H1 (cell line): ENCODE measurements around the gene POU6F2. TPM values are rescaled to one million over a fixed set of nuclear protein-coding genes. Genes with fewer than 3 reads are reported as not detected.

Source experiments
- CTCF ChIA-PET: fragments of 300-600 bp; sonication (Branson Sonifier 250); formaldehyde crosslinking; loops from one replicate; lab custom pipeline; 2021; ENCODE audit not compliant: partially characterized antibody; lab: Charles Lee
- POLR2A ChIA-PET: fragments of 300-600 bp; sonication (Branson Sonifier 250); formaldehyde crosslinking; loops from one replicate; lab custom pipeline; 2021; ENCODE audit warnings: inconsistent platforms; ENCODE audit not compliant: partially characterized antibody; lab: Charles Lee
- DNase-seq, 2 experiments: peaks; one replicate each; pipeline versions ENCODE4 v3.0.0 to v3.0.0-alpha.2; 2010 to 2022; ENCODE audit warnings: low spot score in 2 of 2, low read depth in 1 of 2, mixed read lengths in 1 of 2
- FAIRE-seq: peaks from 2 replicates; lab custom pipeline; 2011; peaks lifted over from hg19 to GRCh38; lab: Jason Lieb, UNC
- H2AFZ ChIP-seq: 2 replicates; pipeline ENCODE4 v1.8.1; 2012; ENCODE audit warnings: low read length, inconsistent platforms
- H2AK5ac ChIP-seq: 2 replicates; pipeline ENCODE4 v1.6.1; 2013; ENCODE audit warnings: low read depth, low read length
- H2BK120ac ChIP-seq: replicated peaks from 2 replicates; pipeline ENCODE3; 2013; ENCODE audit warnings: low read depth, low read length, inconsistent platforms
- H2BK12ac ChIP-seq: 2 replicates; pipeline ENCODE4 v1.6.1; 2013; ENCODE audit warnings: low read depth, low read length
- H2BK15ac ChIP-seq: 2 replicates; pipeline ENCODE4 v1.6.1; 2013; ENCODE audit warnings: low read length
- H2BK20ac ChIP-seq: 2 replicates; pipeline ENCODE4 v1.6.1; 2013; ENCODE audit warnings: low read length
- H2BK5ac ChIP-seq: 2 replicates; pipeline ENCODE4 v1.6.1; 2013; ENCODE audit warnings: low read depth, low read length
- H3K14ac ChIP-seq: 2 replicates; pipeline ENCODE4 v1.6.1; 2013; ENCODE audit warnings: inconsistent platforms; ENCODE audit not compliant: insufficient read length
- H3K18ac ChIP-seq: 2 replicates; pipeline ENCODE4 v1.6.1; 2013; ENCODE audit warnings: low read length; ENCODE audit errors: extremely low read depth
- H3K23ac ChIP-seq: 2 replicates; pipeline ENCODE4 v1.6.1; 2013; ENCODE audit warnings: inconsistent platforms; ENCODE audit not compliant: insufficient read length
- H3K23me2 ChIP-seq: 2 replicates; pipeline ENCODE4 v1.6.1; 2013; ENCODE audit warnings: low read depth, low read length
- H3K27ac ChIP-seq: 2 replicates; pipeline ENCODE4 v1.6.1; 2011; ENCODE audit warnings: low read depth, low read length, inconsistent platforms
- H3K27me3 ChIP-seq, 4 experiments: replicated peaks in 1 of 4; 1 replicate in 1 of 4; 2 replicates in 3 of 4; pipeline versions ENCODE4 v1.6.1 to v1.8.1; 2011 to 2013; ENCODE audit warnings: low read length in 3 of 4, mild to moderate bottlenecking in 3 of 4, inconsistent platforms in 2 of 4, mixed read lengths in 2 of 4, moderate library complexity in 1 of 4; ENCODE audit not compliant: control insufficient read depth in 3 of 4, insufficient read depth in 3 of 4; ENCODE audit errors: extremely low read depth in 1 of 4
- H3K36me3 ChIP-seq, 4 experiments: 2 replicates each; pipeline versions ENCODE4 v1.6.1 to v1.8.1; 2011 to 2013; ENCODE audit warnings: mild to moderate bottlenecking in 4 of 4, low read length in 3 of 4, moderate library complexity in 2 of 4, control low read depth in 1 of 4, inconsistent platforms in 1 of 4; ENCODE audit not compliant: insufficient read depth in 4 of 4, control insufficient read depth in 2 of 4
- H3K4ac ChIP-seq: replicated peaks from 2 replicates; pipeline ENCODE3; 2013; ENCODE audit warnings: low read length, low read depth, mixed read lengths, inconsistent platforms; ENCODE audit not compliant: insufficient read length
- H3K4me1 ChIP-seq, 4 experiments: replicated peaks in 1 of 4; 1 replicate in 1 of 4; 2 replicates in 3 of 4; pipeline versions ENCODE4 v1.6.1 to v1.8.1; 2011 to 2013; ENCODE audit warnings: low read length in 3 of 4, inconsistent platforms in 2 of 4, mixed read lengths in 1 of 4; ENCODE audit not compliant: insufficient read depth in 4 of 4, control insufficient read depth in 3 of 4
- H3K4me2 ChIP-seq, 2 experiments: 2 replicates each; pipeline versions ENCODE4 v1.6.1 to v1.8.1; 2011 to 2013; ENCODE audit warnings: low read depth in 2 of 2, low read length in 2 of 2, control low read depth in 1 of 2, inconsistent platforms in 1 of 2, mild to moderate bottlenecking in 1 of 2; ENCODE audit not compliant: insufficient read depth in 1 of 2
- H3K4me3 ChIP-seq, 4 experiments: fragments of 200-600, 300-600 bp in 1 of 4; sonication (generic), shearing (Covaris generic), sonication (Bioruptor Twin) in 1 of 4; 2 replicates each; pipeline versions ENCODE4 v1.5.1 to v1.8.1; 2011 to 2016; ENCODE audit warnings: low read length in 4 of 4, low read depth in 3 of 4, control low read depth in 2 of 4, inconsistent platforms in 2 of 4, mild to moderate bottlenecking in 2 of 4, mixed read lengths in 1 of 4, moderate library complexity in 1 of 4; ENCODE audit not compliant: insufficient read depth in 2 of 4; ENCODE audit errors: extremely low read depth in 1 of 4
- H3K56ac ChIP-seq: replicated peaks from 2 replicates; pipeline ENCODE3; 2013; ENCODE audit warnings: low read depth, mild to moderate bottlenecking, mixed read lengths, low read length, inconsistent platforms; ENCODE audit not compliant: insufficient read length
- H3K79me1 ChIP-seq: 2 replicates; pipeline ENCODE4 v1.6.1; 2013; ENCODE audit warnings: low read depth, low read length, control low read depth
- H3K79me2 ChIP-seq, 2 experiments: 2 replicates each; pipeline versions ENCODE4 v1.6.1 to v1.8.1; 2012 to 2013; ENCODE audit warnings: low read length in 2 of 2, mild to moderate bottlenecking in 2 of 2, inconsistent platforms in 1 of 2; ENCODE audit not compliant: insufficient read depth in 2 of 2, control insufficient read depth in 1 of 2
- H3K9ac ChIP-seq, 4 experiments: replicated peaks in 1 of 4; 1 replicate in 1 of 4; 2 replicates in 3 of 4; pipeline versions ENCODE4 v1.6.1 to v1.8.1; 2011 to 2013; ENCODE audit warnings: low read depth in 3 of 4, low read length in 3 of 4, control low read depth in 2 of 4, mild to moderate bottlenecking in 2 of 4, moderate library complexity in 2 of 4, inconsistent platforms in 1 of 4; ENCODE audit errors: extremely low read depth in 1 of 4
- H3K9me3 ChIP-seq, 2 experiments: 2 replicates each; pipeline versions ENCODE4 v1.6.1 to v1.8.1; 2012 to 2013; ENCODE audit warnings: mild to moderate bottlenecking in 2 of 2, moderate library complexity in 2 of 2, control low read depth in 1 of 2, inconsistent platforms in 1 of 2, low read depth in 1 of 2, low read length in 1 of 2, mixed read lengths in 1 of 2; ENCODE audit not compliant: insufficient read depth in 2 of 2
- H4K20me1 ChIP-seq, 2 experiments: replicated peaks in 1 of 2; 2 replicates each; pipeline versions ENCODE3 to v1.8.1; 2011 to 2013; ENCODE audit warnings: inconsistent platforms in 2 of 2, low read length in 2 of 2, mild to moderate bottlenecking in 1 of 2; ENCODE audit not compliant: insufficient read depth in 2 of 2, control insufficient read depth in 1 of 2
- H4K5ac ChIP-seq: 2 replicates; pipeline ENCODE4 v1.6.1; 2013; ENCODE audit warnings: low read length, low read depth, mixed read lengths, inconsistent platforms; ENCODE audit not compliant: insufficient read length
- H4K8ac ChIP-seq: 2 replicates; pipeline ENCODE4 v1.8.0; 2013; ENCODE audit warnings: mild to moderate bottlenecking, moderate library complexity, low read length, inconsistent platforms; ENCODE audit not compliant: insufficient read depth; ENCODE audit errors: extremely low read depth
- H4K91ac ChIP-seq: replicated peaks from 2 replicates; pipeline ENCODE3; 2013; ENCODE audit warnings: low read length, mixed read lengths, inconsistent platforms; ENCODE audit not compliant: insufficient read length
- ATF3 ChIP-seq: IDR thresholded peaks from 2 replicates; pipeline ENCODE4 v1.6.1; 2011; ENCODE audit warnings: low read depth, mild to moderate bottlenecking, low read length; ENCODE audit not compliant: insufficient read depth
- CTCF ChIP-seq, 3 experiments: IDR thresholded peaks; 1 replicate in 2 of 3; 2 replicates in 1 of 3; pipeline versions ENCODE4 v1.5.1 to v1.6.1; 2011; ENCODE audit warnings: low read length in 3 of 3, mild to moderate bottlenecking in 3 of 3, inconsistent platforms in 2 of 3, low read depth in 1 of 3, moderate library complexity in 1 of 3; ENCODE audit not compliant: insufficient read depth in 1 of 3; ENCODE audit errors: control extremely low read depth in 1 of 3
- EZH2 ChIP-seq: fragments of 200-600 bp; sonication (generic); IDR thresholded peaks from 2 replicates; pipeline ENCODE4 v1.7.1; 2012; ENCODE audit warnings: low read depth, mild to moderate bottlenecking, moderate library complexity, low read length, inconsistent platforms; ENCODE audit not compliant: severe bottlenecking
- POLR2AphosphoS5 ChIP-seq: IDR thresholded peaks from 2 replicates; pipeline ENCODE4 v1.6.1; 2011; ENCODE audit warnings: low read depth, low read length
- SIX5 ChIP-seq: IDR thresholded peaks from 2 replicates; pipeline ENCODE4 v1.6.1; 2011; ENCODE audit warnings: mild to moderate bottlenecking, low read depth, low read length
- SP4 ChIP-seq: IDR thresholded peaks from 2 replicates; pipeline ENCODE4 v1.6.1; 2012; ENCODE audit warnings: low read length, inconsistent platforms
- WGBS, 2 experiments: shearing (Covaris generic) in 1 of 2; methylation state at CpG; one replicate each; pipeline versions ENCODE4 v1.1.6 to v1.1.7; 2013 to 2015; ENCODE audit warnings: low lambda C conversion rate in 2 of 2, mixed read lengths in 2 of 2, inconsistent platforms in 1 of 2, low coverage in 1 of 2, missing lambda C conversion rate in 1 of 2; ENCODE audit not compliant: insufficient replicate concordance in 2 of 2, insufficient coverage in 1 of 2, insufficient read length in 1 of 2; ENCODE audit errors: extremely low coverage in 1 of 2, missing lambda C conversion rate in 1 of 2; 5-methylcytosine and 5-hydroxymethylcytosine counted together
- polyA plus RNA-seq, 7 experiments: library from polyadenylated mRNA; depleted of rRNA in 3 of 7; stranded (reverse) in 5 of 7; unstranded in 2 of 7; fragments of >200 nt in 5 of 7; fragments of 200-250 nt in 2 of 7; gene quantifications; 1 replicate in 5 of 7; 2 replicates in 1 of 7; 4 replicates in 1 of 7; pipeline versions ENCODE4 v1.2.1 to v1.2.3, GENCODE V29; 2011 to 2013; ENCODE audit warnings: missing spikeins in 2 of 7, mixed read lengths in 2 of 7
- total RNA-seq: library from RNA; stranded (reverse); fragmentation: NEBNext Ultra II Directional; extraction: Animal tissue kit (Norgen Biotek cat#: 25700); gene quantifications from 2 replicates; pipeline ENCODE4 v1.2.1, GENCODE V29; 2021

Gene POU6F2
- total and polyA plus RNA-seq, 2 of the 8 experiments (the other 6 are each of a cell fraction or from before 2014, with no cell fraction given) = 1.1 to 2.0 TPM

GRCh38 chr7:38942431-38943051 is 35.2 kb upstream of the POU6F2 start:
- Histone ChIP-seq H3K23me2 (no peaks in the 10 kb centered on the region), H2AK5ac (no peak overlapping the region), H3K4me2 (no peak overlapping the region), H3K9me3 (no peaks in the 10 kb centered on the region), H3K79me2 (no peaks in the 10 kb centered on the region), H3K27ac (no peak overlapping the region), H4K8ac (no peak overlapping the region), H3K18ac (no peak overlapping the region), H3K23ac (no peak overlapping the region), H2BK120ac (no peak overlapping the region), H2BK20ac (no peak overlapping the region), H3K4me1 (peaks cover 0 to 6% (median 0%) of the 10 kb centered on the region in 4 experiments; a peak in 1 of 7 replicates), H4K91ac (no peak overlapping the region), H3K14ac (no peak overlapping the region), H3K79me1 (no peaks in the 10 kb centered on the region), H2AFZ (0 out of 2 replicates have a peak overlapping the region, but pooled peaks have one; percentile 40), H2BK12ac (no peak overlapping the region), H3K4ac (no peak overlapping the region), H3K36me3 (no peaks in the 10 kb centered on the region), H4K5ac (no peak overlapping the region), H2BK15ac (no peak overlapping the region), H3K27me3 (no peaks in the 10 kb centered on the region), H3K4me3 (no peak overlapping the region), H3K9ac (no peak overlapping the region), H4K20me1 (no peaks in the 10 kb centered on the region), H2BK5ac (no peak overlapping the region), H3K56ac (no peak overlapping the region)
- DNase-seq (no peak), FAIRE-seq (no peak)
- WGBS, 2 experiments = 87% methylated on average over 4 of the region's 4 CpGs; no CpG with 5 or more reads in 1 of the 2 experiments
- ChIA-PET CTCF (interaction anchor here (1.4 kb wide), 1 partner anchor 9 kb away, joined by 3 read pairs; no protein-coding TSS in a partner anchor), POLR2A (no interaction called here)
- TF ChIP-seq SP4 (no peak), CTCF (IDR thresholded peaks at IDR 0.05; ENCODE audit: control extremely low read depth in 1 of 3, insufficient read depth in 1 of 3, low read depth in 1 of 3, low read length in 3 of 3) (no peak), EZH2 (no peak), ATF3 (no peak), POLR2AphosphoS5 (no peak), SIX5 (no peak)
